Stromal cell of bone marrow (primary cell): ENCODE measurements around the gene MORC3.
"Not testable (repeated sequence)": the region's sequence is repeated elsewhere in the genome, so short reads cannot be mapped to it uniquely, and the experiment has no call there.

Experiments used
- DNase-seq: peaks from one replicate; pipeline ENCODE4 v3.0.0-alpha.2; 2012; ENCODE audit warnings: low read depth

MORC3 gene

GRCh38 chr21:36325373-36326010 lies 5.5 kb downstream of the MORC3 start:
- no peak for DNase-seq

- DNase-seq, result no peak
These were observed 10.9 kb downstream of the MORC3 start for GRCh38 chr21:36330904-36331303.

- peak; percentile 49 for DNase-seq
These were observed 17.1 kb downstream of the MORC3 start for GRCh38 chr21:36337099-36337509.

- DNase-seq, result no peak
These were observed 19.0 kb downstream of the MORC3 start for GRCh38 chr21:36338975-36339374.

- DNase-seq, result not testable (repeated sequence)
These were observed 22.6 kb downstream of the MORC3 start for GRCh38 chr21:36342581-36342980.

GRCh38 chr21:36344931-36345330 lies 24.9 kb downstream of the MORC3 start:
- no peak for DNase-seq

GRCh38 chr21:36347278-36347961 lies 27.4 kb downstream of the MORC3 start:
- DNase-seq, result no peak

- DNase-seq, result no peak
These were observed 27.9 kb downstream of the MORC3 start for GRCh38 chr21:36347962-36348328.

- no peak for DNase-seq
These were observed 29.3 kb downstream of the MORC3 start for GRCh38 chr21:36349315-36349714.

GRCh38 chr21:36350282-36350910 lies 30.4 kb downstream of the MORC3 start:
- DNase-seq, result no peak

- no peak for DNase-seq
These were observed 35.1 kb downstream of the MORC3 start for GRCh38 chr21:36354918-36355680.

- DNase-seq, result no peak
These were observed 35.9 kb downstream of the MORC3 start for GRCh38 chr21:36355868-36356267.

GRCh38 chr21:36359185-36359584 lies 39.2 kb downstream of the MORC3 start:
- DNase-seq, result no peak

- DNase-seq, result no peak
These were observed 49.2 kb downstream of the MORC3 start for GRCh38 chr21:36369064-36369685.

- no peak for DNase-seq
These were observed 56.0 kb downstream of the MORC3 start for GRCh38 chr21:36375994-36376393.

- no peak for DNase-seq
These were observed 57.4 kb downstream of the MORC3 start for GRCh38 chr21:36377391-36377842.

- no peak for DNase-seq
These were observed 59.3 kb downstream of the MORC3 start for GRCh38 chr21:36379251-36379650.

- no peak for DNase-seq
These were observed 62.0 kb downstream of the MORC3 start for GRCh38 chr21:36381841-36382589.

GRCh38 chr21:36382722-36383121 lies 62.7 kb downstream of the MORC3 start:
- DNase-seq, result not testable (repeated sequence)

- DNase-seq, result no peak
These were observed 64.9 kb downstream of the MORC3 start for GRCh38 chr21:36384885-36385232.

- peak; percentile 28 for DNase-seq
These were observed 65.4 kb downstream of the MORC3 start, which contains the start of gene CHAF1B for GRCh38 chr21:36385233-36386030. Gene CHAF1B, plus strand, starts transcription at chr21:36385392. Its CDS starts 745 bp downstream, at chr21:36386137.
